AG04450 (cell line): ENCODE results near the gene THAP10. TPM values are rescaled to one million over a fixed set of nuclear protein-coding genes. Genes with fewer than 3 reads are reported as not detected.
A peak's percentile ranks its signal among the peaks of the same experiment; 100 is the strongest.

Experiments used
- CTCF ChIA-PET: fragments of 300-600, 350-600 bp; formaldehyde crosslinking; extraction: SDS; loops from one replicate; lab custom pipeline; 2022; ENCODE audit warnings: antibody characterized with exemption, inconsistent platforms; lab: Charles Lee
- POLR2A ChIA-PET: fragments of 350-600 bp; formaldehyde crosslinking; extraction: SDS; loops from one replicate; lab custom pipeline; 2021; ENCODE audit warnings: antibody characterized with exemption, inconsistent platforms; lab: Yijun Ruan, JAX
- DNase-seq: peaks from one replicate; pipeline ENCODE4 v3.0.0-alpha.2; 2011; ENCODE audit warnings: low read depth, low spot score
- H3K27ac ChIP-seq: one replicate; pipeline ENCODE4 v1.5.1; 2012; ENCODE audit warnings: low read depth, low read length, control low read depth
- H3K27me3 ChIP-seq: one replicate; pipeline ENCODE4 v1.6.0; 2012; ENCODE audit warnings: low read length; ENCODE audit not compliant: control insufficient read depth, insufficient read depth
- H3K4me3 ChIP-seq: 2 replicates; pipeline ENCODE4 v1.5.1; 2011; ENCODE audit warnings: mild to moderate bottlenecking, low read depth, low read length, control low read depth
- H3K9me3 ChIP-seq: 2 replicates; pipeline ENCODE4 v1.5.1; 2012; ENCODE audit warnings: low read length; ENCODE audit not compliant: control insufficient read depth, insufficient read depth
- CTCF ChIP-seq: IDR thresholded peaks from 2 replicates; pipeline ENCODE4 v1.5.1; 2011; ENCODE audit warnings: low read depth, low read length, control low read depth, inconsistent platforms
- polyA plus RNA-seq: library from polyadenylated mRNA; depleted of rRNA; stranded (reverse); fragments of >200 nt; gene quantifications from 2 replicates; pipeline ENCODE4 v1.2.3, GENCODE V29; 2011

THAP10 gene
- polyA plus RNA-seq, 1 experiment: 5.7 TPM

GRCh38 chr15:70851889-70852288 is 40.3 kb downstream of the THAP10 start:
- H3K4me3 ChIP-seq: peak overlapping the region; percentile 98
- DNase-seq: no peak
- H3K9me3 ChIP-seq: no peaks in the 10 kb centered on the region
- TF ChIP-seq CTCF: no peak
- POLR2A ChIA-PET: interaction anchor here (1.0 to 1.4 kb wide), 4 partner anchors 11 to 27 kb away, joined by 3 to 7 read pairs (median 4); no protein-coding TSS in a partner anchor
- no peaks in the 10 kb centered on the region for H3K27me3 ChIP-seq
- CTCF ChIA-PET: interaction anchor here (1.3 to 2.6 kb wide), 3 partner anchors 22 to 129 kb away, joined by 5 to 10 read pairs (median 9); no protein-coding TSS in a partner anchor
- peak overlapping the region; percentile 94 for H3K27ac ChIP-seq

GRCh38 chr15:70845602-70846360 is 46.5 kb downstream of the THAP10 start:
- no peak for DNase-seq
- H3K27ac ChIP-seq: no peak overlapping the region
- CTCF ChIA-PET: interaction anchor here (0.9 to 1.5 kb wide), 3 partner anchors 29 to 34 kb away, joined by 3 to 6 read pairs (median 4); no protein-coding TSS in a partner anchor
- H3K4me3 ChIP-seq: no peak overlapping the region
- no peak for TF ChIP-seq CTCF
- no peaks in the 10 kb centered on the region for H3K27me3 ChIP-seq
- POLR2A ChIA-PET: no interaction called here
- peaks cover 4% of the 10 kb centered on the region; the same call in 1 of the 2 replicates for H3K9me3 ChIP-seq

GRCh38 chr15:70837476-70837875 is 54.8 kb downstream of the THAP10 start:
- ChIA-PET CTCF (interaction anchor here (1.2 kb wide), 1 partner anchor 119 kb away, joined by 3 read pairs; no protein-coding TSS in a partner anchor), POLR2A (no interaction called here)
- Histone ChIP-seq H3K9me3 (peaks cover 8% of the 10 kb centered on the region; the same call in 1 of the 2 replicates), H3K27me3 (no peaks in the 10 kb centered on the region), H3K27ac (no peak overlapping the region), H3K4me3 (no peak overlapping the region)
- no peak for DNase-seq
- no peak for TF ChIP-seq CTCF

- H3K9me3 ChIP-seq: peaks cover 4% of the 10 kb centered on the region; the same call in 1 of the 2 replicates
- CTCF ChIA-PET: interaction anchor here (0.9 to 1.8 kb wide), 3 partner anchors 11 to 113 kb away, joined by 3 to 4 read pairs (median 3); no protein-coding TSS in a partner anchor
- H3K27ac ChIP-seq: no peak overlapping the region
- TF ChIP-seq CTCF: no peak
- H3K27me3 ChIP-seq: no peaks in the 10 kb centered on the region
- H3K4me3 ChIP-seq: no peak overlapping the region
- DNase-seq: no peak
- POLR2A ChIA-PET: no interaction called here
These were observed 56.4 kb downstream of the THAP10 start for GRCh38 chr15:70835841-70836240.

GRCh38 chr15:70835415-70835814 is 56.8 kb downstream of the THAP10 start:
- ChIA-PET POLR2A (no interaction called here), CTCF (interaction anchor here (1.8 to 2.5 kb wide), 2 partner anchors 10 to 11 kb away, joined by 4 to 10 read pairs; no protein-coding TSS in a partner anchor)
- H3K9me3 ChIP-seq: peaks cover 2% of the 10 kb centered on the region; the same call in 1 of the 2 replicates
- no peaks in the 10 kb centered on the region for H3K27me3 ChIP-seq
- DNase-seq: no peak
- H3K27ac ChIP-seq: no peak overlapping the region
- H3K4me3 ChIP-seq: no peak overlapping the region
- no peak for TF ChIP-seq CTCF
